Stimulated activated CD8-positive, alpha-beta memory T cell treated with anti-CD3 and anti-CD28 coated beads, Interleukin-7, amount 100 ng/mL, for 4 hours (primary cell): ENCODE data around the gene CDH2.

Experiments used
- DNase-seq, 2 donors: peaks; one replicate each; pipeline ENCODE4 v3.0.0-alpha.2; 2020; ENCODE audit warnings: low read depth in 2 of 2

CDH2 gene

GRCh38 chr18:28176948-28177827 lies at the start of gene CDH2:
Gene CDH2, minus strand, starts transcription at chr18:28177130. Its CDS starts 108 bp downstream, at chr18:28177022.
- DNase-seq: no peak

GRCh38 chr18:28212060-28212459 lies 35.1 kb upstream of the CDH2 start:
- DNase-seq: no peak

GRCh38 chr18:28208712-28209265 lies 31.9 kb upstream of the CDH2 start:
- no peak for DNase-seq

GRCh38 chr18:28208268-28208667 lies 31.3 kb upstream of the CDH2 start:
- DNase-seq: no peak

- no peak for DNase-seq
Observed at GRCh38 chr18:28204154-28204553, 27.2 kb upstream of the CDH2 start.

- DNase-seq: no peak
Observed at GRCh38 chr18:28201056-28201455, 24.1 kb upstream of the CDH2 start.

GRCh38 chr18:28198620-28199019 lies 21.7 kb upstream of the CDH2 start:
- no peak for DNase-seq

GRCh38 chr18:28193177-28193778 lies 16.3 kb upstream of the CDH2 start:
- DNase-seq: no peak

- DNase-seq: no peak
Observed at GRCh38 chr18:28189400-28190239, 12.7 kb upstream of the CDH2 start.

- no peak for DNase-seq
Observed at GRCh38 chr18:28185121-28185520, 8.2 kb upstream of the CDH2 start.

- DNase-seq: no peak
Observed at GRCh38 chr18:28183418-28184078, 6.6 kb upstream of the CDH2 start.

GRCh38 chr18:28181616-28182015 lies 4.7 kb upstream of the CDH2 start:
- no peak for DNase-seq

GRCh38 chr18:28178720-28179119 lies 1.8 kb upstream of the CDH2 start:
- no peak for DNase-seq

GRCh38 chr18:28177828-28178635 lies 1.1 kb upstream of the CDH2 start:
- no peak for DNase-seq

GRCh38 chr18:28176698-28176947 lies 307 bp downstream of the CDH2 start:
- no peak for DNase-seq

GRCh38 chr18:28175930-28176697 lies 816 bp downstream of the CDH2 start:
- DNase-seq: no peak

- no peak for DNase-seq
Observed at GRCh38 chr18:28175150-28175929, 1.6 kb downstream of the CDH2 start.

GRCh38 chr18:28174181-28174905 lies 2.6 kb downstream of the CDH2 start:
- no peak for DNase-seq

GRCh38 chr18:28171837-28172236 lies 5.1 kb downstream of the CDH2 start:
- DNase-seq: no peak
